IPS DF 19.7 (cell line): Measurements from ENCODE around the gene HDLBP.

Experiments
- DNase-seq: peaks from one replicate; pipeline ENCODE4 v3.0.0-alpha.2; 2013; ENCODE audit warnings: low read depth, low spot score

The HDLBP gene

GRCh38 chr2:241230435-241230834 lies 85.0 kb downstream of the HDLBP start:
- DNase-seq = no peak

GRCh38 chr2:241229563-241230401 lies 85.7 kb downstream of the HDLBP start:
- DNase-seq = no peak

GRCh38 chr2:241228860-241229516 lies 86.5 kb downstream of the HDLBP start:
- DNase-seq = no peak

GRCh38 chr2:241228081-241228859 lies 87.2 kb downstream of the HDLBP start:
- DNase-seq = no peak

GRCh38 chr2:241227594-241227993 lies 87.9 kb downstream of the HDLBP start:
- no peak for DNase-seq

- DNase-seq = no peak
Observed at GRCh38 chr2:241226723-241227572, 88.5 kb downstream of the HDLBP start.

GRCh38 chr2:241225983-241226382 lies 89.5 kb downstream of the HDLBP start:
- no peak for DNase-seq

- DNase-seq = no peak
Observed at GRCh38 chr2:241225545-241225944, 89.9 kb downstream of the HDLBP start.

GRCh38 chr2:241224851-241225438 lies 90.5 kb downstream of the HDLBP start:
- DNase-seq = no peak

- DNase-seq = no peak
Observed at GRCh38 chr2:241224018-241224850, 91.2 kb downstream of the HDLBP start.

- no peak for DNase-seq
Observed at GRCh38 chr2:241223211-241224017, 92.1 kb downstream of the HDLBP start.

- DNase-seq = no peak
Observed at GRCh38 chr2:241219856-241220356, 95.6 kb downstream of the HDLBP start.

GRCh38 chr2:241219030-241219382 lies 96.5 kb downstream of the HDLBP start:
- no peak for DNase-seq

GRCh38 chr2:241218131-241219029 lies 97.1 kb downstream of the HDLBP start:
- DNase-seq = no peak

GRCh38 chr2:241217320-241218031 lies 98.0 kb downstream of the HDLBP start:
- no peak for DNase-seq

- no peak for DNase-seq
Observed at GRCh38 chr2:241216211-241216761, 99.2 kb downstream of the HDLBP start.

- DNase-seq = no peak
Observed at GRCh38 chr2:241215421-241215820, 100.1 kb downstream of the HDLBP start.
